Astrocyte (in vitro differentiated cells and primary cell): ENCODE results near the gene CTSE. TPM values are rescaled to one million over a fixed set of nuclear protein-coding genes. Genes with fewer than 3 reads are reported as not detected.

Experiments
- DNase-seq: peaks from one replicate; pipeline ENCODE4 v3.0.0-alpha.2; 2010; ENCODE audit warnings: low read depth
- FAIRE-seq: peaks from 2 replicates; lab custom pipeline; 2011; peaks lifted over from hg19 to GRCh38; lab: Jason Lieb, UNC
- H2AFZ ChIP-seq: 2 replicates; pipeline ENCODE4 v1.6.0; 2012; ENCODE audit warnings: low read depth, low read length, inconsistent platforms
- H3K27ac ChIP-seq: 2 replicates; pipeline ENCODE4 v1.5.1; 2011; ENCODE audit warnings: low read depth, low read length, inconsistent platforms
- H3K27me3 ChIP-seq: 2 replicates; pipeline ENCODE4 v1.6.0; 2011; ENCODE audit warnings: low read length, inconsistent platforms; ENCODE audit not compliant: insufficient read depth
- H3K36me3 ChIP-seq: 2 replicates; pipeline ENCODE4 v1.5.1; 2011; ENCODE audit warnings: low read length, inconsistent platforms; ENCODE audit not compliant: insufficient read depth
- H3K4me1 ChIP-seq: 2 replicates; pipeline ENCODE4 v1.5.1; 2011; ENCODE audit warnings: low read length, inconsistent platforms; ENCODE audit not compliant: insufficient read depth
- H3K4me2 ChIP-seq: 2 replicates; pipeline ENCODE4 v1.6.0; 2012; ENCODE audit warnings: low read length, inconsistent platforms
- H3K4me3 ChIP-seq: 2 replicates; pipeline ENCODE4 v1.5.1; 2011; ENCODE audit warnings: low read depth, mild to moderate bottlenecking, low read length, inconsistent platforms; ENCODE audit not compliant: insufficient read depth
- H3K79me2 ChIP-seq: 2 replicates; pipeline ENCODE4 v1.6.0; 2012; ENCODE audit warnings: mild to moderate bottlenecking, low read length, inconsistent platforms; ENCODE audit not compliant: insufficient read depth
- H3K9ac ChIP-seq: 2 replicates; pipeline ENCODE4 v1.6.0; 2012; ENCODE audit warnings: mild to moderate bottlenecking, low read length, inconsistent platforms
- H3K9me3 ChIP-seq: 2 replicates; pipeline ENCODE4 v1.5.1; 2012; ENCODE audit warnings: low read depth, mild to moderate bottlenecking, low read length, inconsistent platforms; ENCODE audit not compliant: insufficient read depth
- H4K20me1 ChIP-seq: 2 replicates; pipeline ENCODE4 v1.6.0; 2012; ENCODE audit warnings: low read length, inconsistent platforms; ENCODE audit not compliant: insufficient read depth
- H3K27ac Mint-ChIP-seq: one replicate; pipeline ENCODE4 v1.8.0; 2021; ENCODE audit warnings: mild to moderate bottlenecking, mixed read lengths; ENCODE audit not compliant: unreplicated experiment
- H3K27me3 Mint-ChIP-seq: one replicate; pipeline ENCODE4 v1.8.0; 2021; ENCODE audit warnings: low read depth, mixed read lengths; ENCODE audit not compliant: unreplicated experiment
- H3K36me3 Mint-ChIP-seq: one replicate; pipeline ENCODE4 v1.8.0; 2021; ENCODE audit warnings: low read depth, mixed read lengths; ENCODE audit not compliant: unreplicated experiment
- H3K4me1 Mint-ChIP-seq: one replicate; pipeline ENCODE4 v1.8.0; 2021; ENCODE audit warnings: low read depth, mixed read lengths; ENCODE audit not compliant: unreplicated experiment
- H3K4me3 Mint-ChIP-seq: one replicate; pipeline ENCODE4 v1.8.0; 2021; ENCODE audit warnings: mild to moderate bottlenecking, moderate library complexity, mixed read lengths; ENCODE audit not compliant: unreplicated experiment
- H3K9me3 Mint-ChIP-seq: one replicate; pipeline ENCODE4 v1.8.0; 2021; ENCODE audit warnings: mild to moderate bottlenecking, mixed read lengths; ENCODE audit not compliant: unreplicated experiment
- EZH2 ChIP-seq: IDR thresholded peaks from 2 replicates; pipeline ENCODE4 v1.6.1; 2012; ENCODE audit warnings: mild to moderate bottlenecking, low read length, inconsistent platforms; ENCODE audit not compliant: insufficient read depth
- total RNA-seq: library from RNA; stranded (reverse); gene quantifications from 2 replicates; pipeline ENCODE4 v1.2.1, GENCODE V29; 2021
- TF ChIP-seq, protein P1 (sequence below): IDR thresholded peaks from 2 replicates; pipeline ENCODE4 v1.5.1; 2011; ENCODE audit warnings: low read depth, mild to moderate bottlenecking, inconsistent platforms, low read length, moderate library complexity; ENCODE audit not compliant: insufficient read depth

The CTSE gene
- total RNA-seq, 1 donor from 2014 or later: not detected

DNA sequence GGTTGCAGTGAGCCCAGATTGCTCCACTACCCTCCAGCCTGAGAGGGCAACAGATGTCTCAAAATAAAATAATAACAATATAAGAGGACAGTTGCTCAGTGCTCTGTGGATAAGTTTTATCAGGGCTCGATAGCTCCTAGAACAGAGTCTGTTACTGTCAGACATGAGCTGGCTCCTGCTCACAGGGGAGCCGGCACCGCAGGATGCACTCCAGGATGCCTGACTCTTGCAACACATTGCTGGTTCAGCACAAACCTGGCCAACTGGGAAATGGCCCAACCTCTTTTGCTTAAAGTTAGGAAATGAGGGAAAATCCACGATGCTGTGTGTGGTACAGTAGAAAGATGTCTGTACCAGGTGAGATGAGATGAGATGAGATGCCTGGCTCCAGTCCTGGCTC, 5.8 kb upstream of the CTSE start:
- Mint-ChIP-seq H3K27me3 (peaks cover 30% of the 10 kb centered on the region), H3K4me1 (no peaks in the 10 kb centered on the region), H3K36me3 (no peaks in the 10 kb centered on the region), H3K4me3 (no peak overlapping the region), H3K9me3 (peaks cover 22% of the 10 kb centered on the region), H3K27ac (no peak overlapping the region)
- no peaks in the 10 kb centered on the region for H4K20me1 ChIP-seq
- H3K4me1 ChIP-seq: no peaks in the 10 kb centered on the region
- H3K4me3 ChIP-seq: no peak overlapping the region
- peak; percentile 31 for DNase-seq
- no peak overlapping the region for H3K9ac ChIP-seq
- peaks cover 7% of the 10 kb centered on the region for H3K27me3 ChIP-seq
- TF ChIP-seq, protein P1, sequence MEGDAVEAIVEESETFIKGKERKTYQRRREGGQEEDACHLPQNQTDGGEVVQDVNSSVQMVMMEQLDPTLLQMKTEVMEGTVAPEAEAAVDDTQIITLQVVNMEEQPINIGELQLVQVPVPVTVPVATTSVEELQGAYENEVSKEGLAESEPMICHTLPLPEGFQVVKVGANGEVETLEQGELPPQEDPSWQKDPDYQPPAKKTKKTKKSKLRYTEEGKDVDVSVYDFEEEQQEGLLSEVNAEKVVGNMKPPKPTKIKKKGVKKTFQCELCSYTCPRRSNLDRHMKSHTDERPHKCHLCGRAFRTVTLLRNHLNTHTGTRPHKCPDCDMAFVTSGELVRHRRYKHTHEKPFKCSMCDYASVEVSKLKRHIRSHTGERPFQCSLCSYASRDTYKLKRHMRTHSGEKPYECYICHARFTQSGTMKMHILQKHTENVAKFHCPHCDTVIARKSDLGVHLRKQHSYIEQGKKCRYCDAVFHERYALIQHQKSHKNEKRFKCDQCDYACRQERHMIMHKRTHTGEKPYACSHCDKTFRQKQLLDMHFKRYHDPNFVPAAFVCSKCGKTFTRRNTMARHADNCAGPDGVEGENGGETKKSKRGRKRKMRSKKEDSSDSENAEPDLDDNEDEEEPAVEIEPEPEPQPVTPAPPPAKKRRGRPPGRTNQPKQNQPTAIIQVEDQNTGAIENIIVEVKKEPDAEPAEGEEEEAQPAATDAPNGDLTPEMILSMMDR: no peak
- no peak for TF ChIP-seq EZH2
- H3K36me3 ChIP-seq: no peaks in the 10 kb centered on the region
- H3K79me2 ChIP-seq: no peaks in the 10 kb centered on the region
- no peak overlapping the region for H2AFZ ChIP-seq
- no peaks in the 10 kb centered on the region for H3K9me3 ChIP-seq
- FAIRE-seq: no peak
- H3K4me2 ChIP-seq: no peak overlapping the region
- H3K27ac ChIP-seq: no peak overlapping the region

DNA sequence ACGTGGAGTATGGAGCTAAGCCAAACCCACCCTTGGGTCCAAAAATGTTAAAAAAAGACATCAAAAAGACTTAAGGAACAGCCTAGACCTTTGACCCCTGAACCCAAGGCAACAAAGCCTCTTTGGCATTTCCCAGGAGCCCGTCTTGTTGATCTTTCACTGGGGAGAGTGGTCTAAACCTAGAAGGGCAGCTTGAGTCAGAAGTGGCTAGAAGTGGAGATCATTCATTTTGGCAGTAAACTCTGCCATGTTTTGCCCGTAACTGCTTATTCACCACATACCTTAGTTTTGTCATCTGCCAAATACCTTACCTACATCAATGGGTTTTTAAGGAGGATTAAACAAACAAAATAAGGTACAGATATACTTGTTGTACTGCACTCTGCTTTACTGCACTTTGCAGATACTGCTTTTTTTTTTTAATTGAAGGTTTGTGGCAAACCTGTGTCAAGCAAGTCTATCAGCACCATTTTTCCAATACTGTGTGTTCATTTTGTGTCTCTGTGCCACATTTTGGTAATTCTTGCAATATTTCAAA, 1.7 kb upstream of the CTSE start:
- no peak for TF ChIP-seq EZH2
- TF ChIP-seq, protein P1: no peak
- Histone ChIP-seq H3K9me3 (no peaks in the 10 kb centered on the region), H3K4me1 (peaks cover 14% of the 10 kb centered on the region), H3K27me3 (peaks cover 5% of the 10 kb centered on the region), H4K20me1 (no peaks in the 10 kb centered on the region), H3K36me3 (no peaks in the 10 kb centered on the region), H3K4me3 (no peak overlapping the region), H3K79me2 (no peaks in the 10 kb centered on the region), H3K4me2 (no peak overlapping the region), H3K9ac (no peak overlapping the region), H2AFZ (no peak overlapping the region), H3K27ac (no peak overlapping the region)
- H3K36me3 Mint-ChIP-seq: no peaks in the 10 kb centered on the region
- peaks cover 18% of the 10 kb centered on the region for H3K27me3 Mint-ChIP-seq
- FAIRE-seq: no peak
- H3K4me1 Mint-ChIP-seq: peaks cover 10% of the 10 kb centered on the region
- H3K4me3 Mint-ChIP-seq: no peak overlapping the region
- peaks cover 7% of the 10 kb centered on the region for H3K9me3 Mint-ChIP-seq
- no peak overlapping the region for H3K27ac Mint-ChIP-seq
- DNase-seq: peak; percentile 31

DNA sequence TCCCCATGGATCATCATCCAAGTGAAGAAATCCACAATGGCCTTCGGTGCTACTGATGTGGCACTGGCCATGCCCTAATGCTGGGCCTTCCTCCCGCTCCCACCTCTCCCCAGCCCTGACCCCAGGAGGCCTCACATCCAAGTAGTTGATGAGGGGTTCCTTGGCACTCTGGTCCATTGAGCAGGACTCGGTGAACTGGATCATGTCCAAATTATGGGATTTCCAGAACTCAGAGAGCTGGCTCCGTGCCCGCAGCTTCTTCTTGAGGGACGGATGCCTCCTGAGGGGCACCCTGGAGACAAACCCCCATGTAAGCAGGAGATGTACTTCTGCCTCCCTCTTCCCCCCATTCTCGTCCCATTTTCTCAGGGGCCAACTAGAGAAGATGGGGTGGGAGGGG, 929 bp downstream of the CTSE start:
- H3K4me3 ChIP-seq: no peak overlapping the region
- no peak for FAIRE-seq
- no peaks in the 10 kb centered on the region for H3K27me3 ChIP-seq
- H3K27me3 Mint-ChIP-seq: peaks cover 8% of the 10 kb centered on the region
- H3K27ac Mint-ChIP-seq: no peak overlapping the region
- peaks cover 7% of the 10 kb centered on the region for H3K9me3 Mint-ChIP-seq
- TF ChIP-seq EZH2: no peak
- TF ChIP-seq, protein P1: no peak
- H3K4me1 ChIP-seq: peaks cover 14% of the 10 kb centered on the region
- H2AFZ ChIP-seq: no peak overlapping the region
- H3K79me2 ChIP-seq: no peaks in the 10 kb centered on the region
- H3K4me2 ChIP-seq: no peak overlapping the region
- H3K9ac ChIP-seq: no peak overlapping the region
- no peaks in the 10 kb centered on the region for H3K36me3 ChIP-seq
- no peak overlapping the region for H3K4me3 Mint-ChIP-seq
- no peaks in the 10 kb centered on the region for H4K20me1 ChIP-seq
- H3K27ac ChIP-seq: no peak overlapping the region
- no peaks in the 10 kb centered on the region for H3K36me3 Mint-ChIP-seq
- H3K4me1 Mint-ChIP-seq: peaks cover 10% of the 10 kb centered on the region
- no peaks in the 10 kb centered on the region for H3K9me3 ChIP-seq
- no peak for DNase-seq
